ENCODE data around the gene SPSB2. TPM values are rescaled to one million over a fixed set of nuclear protein-coding genes. Genes with fewer than 3 reads are reported as not detected.

Gene SPSB2
- total and polyA plus RNA-seq, 2 donors from 2014 or later, result 19.0 to 21.3 TPM

DNA sequence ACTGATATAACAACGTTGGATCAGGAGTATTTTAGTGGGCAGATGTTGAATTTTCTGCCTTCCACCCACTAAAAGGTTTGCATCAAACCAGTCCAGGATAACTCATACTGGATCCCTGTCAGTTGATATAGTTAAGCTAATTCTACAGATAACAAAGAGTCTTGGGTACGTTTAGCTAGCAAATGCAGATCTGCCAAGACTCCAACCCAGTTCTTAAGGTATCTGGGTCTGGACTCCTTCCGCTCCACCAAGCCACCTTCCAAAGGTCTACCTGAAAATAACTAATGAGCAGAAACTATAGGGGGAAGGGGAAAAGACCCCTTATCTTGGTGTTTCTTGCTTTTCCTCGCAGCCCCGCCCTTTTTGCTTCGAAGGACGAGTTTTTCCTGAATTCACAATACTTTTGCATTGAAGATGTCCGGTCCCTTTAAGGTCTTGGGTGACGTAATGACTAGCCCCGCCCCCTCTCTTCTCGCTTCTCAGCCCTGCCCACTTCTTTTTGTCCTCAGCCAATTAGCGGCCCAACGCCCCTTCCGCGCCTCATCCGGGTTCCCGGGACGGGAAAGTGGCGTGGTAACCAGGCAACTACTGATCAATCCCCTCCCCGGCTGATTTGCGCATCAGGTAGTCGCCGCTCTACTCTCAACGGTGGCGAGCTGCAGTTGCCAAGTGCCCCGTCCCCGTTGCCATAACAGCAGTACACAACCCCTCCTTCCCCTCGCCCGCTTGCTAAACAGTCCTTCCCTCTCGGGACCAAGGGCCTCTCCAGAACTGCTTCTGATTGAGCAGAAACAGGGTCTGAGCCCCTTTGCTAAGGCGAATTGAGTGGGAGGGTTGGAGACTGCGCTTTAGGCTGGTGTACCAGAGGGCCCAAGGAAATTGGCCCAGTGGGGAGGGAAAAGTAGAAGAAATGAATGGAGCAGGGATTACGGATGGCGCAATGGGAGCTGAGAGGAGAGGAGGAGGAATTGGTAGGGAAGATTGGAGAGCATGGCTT, 31.5 kb upstream of the SPSB2 start, which contains the start of gene LRRC23:
LRRC23 (plus strand) TSS at position 543 of the 997 bp plus-strand sequence. CDS start 812 bp downstream, outside the sequence.
- Histone ChIP-seq H3K4me3 (ENCODE audit: low read length in 3 of 3) (peak within 1 kb of the TSS; percentile 89 to 96 (median 92)), H3K27me3 (ENCODE audit: control insufficient read depth, insufficient read depth, low read length) (no peaks in the 10 kb centered on the region), H3K36me3 (ENCODE audit: control insufficient read depth in 2 of 3, insufficient read depth in 3 of 3, low read length in 3 of 3) (peaks cover 0 to 4% (median 0%) of the 10 kb centered on the region in 3 donors), H3K4me1 (ENCODE audit: control insufficient read depth in 2 of 3, insufficient read depth in 2 of 3, low read depth in 1 of 3, low read length in 3 of 3) (peaks cover 0 to 11% (median 3%) of the 10 kb centered on the region in 3 donors), H3K27ac (ENCODE audit: low read depth in 2 of 2, low read length in 2 of 2) (peak within 1 kb of the TSS; percentile 66 to 77), H3K9ac (ENCODE audit: low read length in 3 of 3) (peak within 1 kb of the TSS; percentile 88 to 94 (median 92)), H3K9me3 (ENCODE audit: control insufficient read depth in 2 of 3, insufficient read depth in 1 of 3, low read length in 3 of 3) (no peaks in the 10 kb centered on the region)
- peak; percentile 97 to 99 (median 98) for DNase-seq
- intact Hi-C loops (cut with DNase I), result no loop called here
- peak; percentile 81 for FAIRE-seq
- TF ChIP-seq, protein P1, sequence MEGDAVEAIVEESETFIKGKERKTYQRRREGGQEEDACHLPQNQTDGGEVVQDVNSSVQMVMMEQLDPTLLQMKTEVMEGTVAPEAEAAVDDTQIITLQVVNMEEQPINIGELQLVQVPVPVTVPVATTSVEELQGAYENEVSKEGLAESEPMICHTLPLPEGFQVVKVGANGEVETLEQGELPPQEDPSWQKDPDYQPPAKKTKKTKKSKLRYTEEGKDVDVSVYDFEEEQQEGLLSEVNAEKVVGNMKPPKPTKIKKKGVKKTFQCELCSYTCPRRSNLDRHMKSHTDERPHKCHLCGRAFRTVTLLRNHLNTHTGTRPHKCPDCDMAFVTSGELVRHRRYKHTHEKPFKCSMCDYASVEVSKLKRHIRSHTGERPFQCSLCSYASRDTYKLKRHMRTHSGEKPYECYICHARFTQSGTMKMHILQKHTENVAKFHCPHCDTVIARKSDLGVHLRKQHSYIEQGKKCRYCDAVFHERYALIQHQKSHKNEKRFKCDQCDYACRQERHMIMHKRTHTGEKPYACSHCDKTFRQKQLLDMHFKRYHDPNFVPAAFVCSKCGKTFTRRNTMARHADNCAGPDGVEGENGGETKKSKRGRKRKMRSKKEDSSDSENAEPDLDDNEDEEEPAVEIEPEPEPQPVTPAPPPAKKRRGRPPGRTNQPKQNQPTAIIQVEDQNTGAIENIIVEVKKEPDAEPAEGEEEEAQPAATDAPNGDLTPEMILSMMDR (IDR thresholded peaks at IDR 0.05; ENCODE audit: borderline replicate concordance, extremely low read depth, insufficient read depth), result peak; percentile 6

DNA sequence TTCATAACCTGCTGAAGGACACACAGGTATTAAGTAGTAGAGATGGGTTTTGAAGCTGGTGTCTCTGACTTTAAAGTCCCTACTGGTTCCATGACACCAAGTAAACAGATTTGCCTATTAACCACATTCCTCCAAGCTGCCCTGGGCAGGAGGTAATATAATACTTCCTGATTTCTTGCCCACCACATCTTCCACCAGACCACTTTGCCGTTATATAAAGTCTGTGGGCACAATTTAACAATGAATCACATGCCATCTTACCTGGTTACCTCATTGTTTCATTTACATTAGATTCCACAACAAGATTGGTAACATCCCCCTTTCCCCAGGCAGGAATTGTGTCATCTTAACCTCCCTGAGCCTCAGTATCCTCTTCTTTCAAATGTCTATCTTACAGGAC, 30.6 kb upstream of the SPSB2 start:
- FAIRE-seq, result no peak
- Histone ChIP-seq H3K4me1 (ENCODE audit: control insufficient read depth in 2 of 3, insufficient read depth in 2 of 3, low read depth in 1 of 3, low read length in 3 of 3) (peaks cover 0 to 11% (median 3%) of the 10 kb centered on the region in 3 donors), H3K27me3 (ENCODE audit: control insufficient read depth, insufficient read depth, low read length) (no peaks in the 10 kb centered on the region), H3K27ac (ENCODE audit: low read depth in 2 of 2, low read length in 2 of 2) (no peak overlapping the region), H3K9me3 (ENCODE audit: control insufficient read depth in 2 of 3, insufficient read depth in 1 of 3, low read length in 3 of 3) (no peaks in the 10 kb centered on the region), H3K36me3 (ENCODE audit: control insufficient read depth in 2 of 3, insufficient read depth in 3 of 3, low read length in 3 of 3) (peaks cover 0 to 4% (median 0%) of the 10 kb centered on the region in 3 donors), H3K4me3 (ENCODE audit: low read length in 3 of 3) (peak overlapping the region in 1 of 3 donors; percentile 89), H3K9ac (ENCODE audit: low read length in 3 of 3) (no peak overlapping the region)
- DNase-seq, result peak in 2 of 5 donors; percentile 57 to 58
- TF ChIP-seq, protein P1 (IDR thresholded peaks at IDR 0.05; ENCODE audit: borderline replicate concordance, extremely low read depth, insufficient read depth), result no peak
- intact Hi-C loops (cut with DNase I), result no loop called here

DNA sequence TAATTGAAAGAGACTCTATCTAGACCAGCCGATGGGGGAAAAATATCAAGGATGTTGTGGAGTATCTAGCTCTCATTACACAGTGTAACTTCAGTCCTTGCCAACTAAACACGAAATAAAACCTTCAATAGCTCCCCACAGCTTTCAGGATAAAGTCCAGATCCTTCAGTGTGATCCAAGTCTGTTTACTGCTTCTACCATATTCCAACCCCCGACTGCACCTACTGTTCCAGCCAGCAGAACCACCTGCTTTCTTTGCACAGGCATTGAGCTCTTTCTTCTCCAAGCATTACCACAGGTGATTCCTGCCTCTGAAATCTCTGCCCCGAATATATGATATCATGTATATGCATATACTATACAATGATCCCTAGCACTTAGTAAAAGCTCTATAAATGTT, 29.3 kb upstream of the SPSB2 start:
- H3K9me3 ChIP-seq (ENCODE audit: control insufficient read depth in 2 of 3, insufficient read depth in 1 of 3, low read length in 3 of 3), result no peaks in the 10 kb centered on the region
- H3K27ac ChIP-seq (ENCODE audit: low read depth in 2 of 2, low read length in 2 of 2), result no peak overlapping the region
- no peak overlapping the region for H3K4me3 ChIP-seq (ENCODE audit: low read length in 3 of 3)
- DNase-seq (no peak), FAIRE-seq (no peak)
- peaks cover 0 to 4% (median 0%) of the 10 kb centered on the region in 3 donors for H3K36me3 ChIP-seq (ENCODE audit: control insufficient read depth in 2 of 3, insufficient read depth in 3 of 3, low read length in 3 of 3)
- H3K9ac ChIP-seq (ENCODE audit: low read length in 3 of 3), result no peak overlapping the region
- TF ChIP-seq, protein P1 (IDR thresholded peaks at IDR 0.05; ENCODE audit: borderline replicate concordance, extremely low read depth, insufficient read depth), result no peak
- intact Hi-C loops (cut with DNase I), result no loop called here
- peaks cover 0 to 11% (median 3%) of the 10 kb centered on the region in 3 donors for H3K4me1 ChIP-seq (ENCODE audit: control insufficient read depth in 2 of 3, insufficient read depth in 2 of 3, low read depth in 1 of 3, low read length in 3 of 3)
- H3K27me3 ChIP-seq (ENCODE audit: control insufficient read depth, insufficient read depth, low read length), result no peaks in the 10 kb centered on the region
